ENCODE results near the gene SPAG6. TPM values are rescaled to one million over a fixed set of nuclear protein-coding genes. Genes with fewer than 3 reads are reported as not detected.

SPAG6 gene
- total RNA-seq, 4 donors from 2014 or later = 0.64 to 0.75 TPM; not detected in 2

- no peak for DNase-seq (ENCODE audit: low spot score in 2 of 2)
- H3K4me3 ChIP-seq (ENCODE audit: low read depth, poor library complexity, severe bottlenecking) = no peak overlapping the region
- 88 to 92% methylated on average over 5 of the region's 5 CpGs for WGBS, 2 donors
- intact Hi-C loops (cut with DNase I; ENCODE audit: low total_unique reads) = no loop called here
- TF ChIP-seq POLR2A (IDR thresholded peaks at IDR 0.05) = no peak
- TF ChIP-seq, protein P1, sequence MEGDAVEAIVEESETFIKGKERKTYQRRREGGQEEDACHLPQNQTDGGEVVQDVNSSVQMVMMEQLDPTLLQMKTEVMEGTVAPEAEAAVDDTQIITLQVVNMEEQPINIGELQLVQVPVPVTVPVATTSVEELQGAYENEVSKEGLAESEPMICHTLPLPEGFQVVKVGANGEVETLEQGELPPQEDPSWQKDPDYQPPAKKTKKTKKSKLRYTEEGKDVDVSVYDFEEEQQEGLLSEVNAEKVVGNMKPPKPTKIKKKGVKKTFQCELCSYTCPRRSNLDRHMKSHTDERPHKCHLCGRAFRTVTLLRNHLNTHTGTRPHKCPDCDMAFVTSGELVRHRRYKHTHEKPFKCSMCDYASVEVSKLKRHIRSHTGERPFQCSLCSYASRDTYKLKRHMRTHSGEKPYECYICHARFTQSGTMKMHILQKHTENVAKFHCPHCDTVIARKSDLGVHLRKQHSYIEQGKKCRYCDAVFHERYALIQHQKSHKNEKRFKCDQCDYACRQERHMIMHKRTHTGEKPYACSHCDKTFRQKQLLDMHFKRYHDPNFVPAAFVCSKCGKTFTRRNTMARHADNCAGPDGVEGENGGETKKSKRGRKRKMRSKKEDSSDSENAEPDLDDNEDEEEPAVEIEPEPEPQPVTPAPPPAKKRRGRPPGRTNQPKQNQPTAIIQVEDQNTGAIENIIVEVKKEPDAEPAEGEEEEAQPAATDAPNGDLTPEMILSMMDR (IDR thresholded peaks at IDR 0.05) = no peak
Measured at GRCh38 chr10:22364407-22365140, 19.3 kb downstream of the SPAG6 start.

DNA sequence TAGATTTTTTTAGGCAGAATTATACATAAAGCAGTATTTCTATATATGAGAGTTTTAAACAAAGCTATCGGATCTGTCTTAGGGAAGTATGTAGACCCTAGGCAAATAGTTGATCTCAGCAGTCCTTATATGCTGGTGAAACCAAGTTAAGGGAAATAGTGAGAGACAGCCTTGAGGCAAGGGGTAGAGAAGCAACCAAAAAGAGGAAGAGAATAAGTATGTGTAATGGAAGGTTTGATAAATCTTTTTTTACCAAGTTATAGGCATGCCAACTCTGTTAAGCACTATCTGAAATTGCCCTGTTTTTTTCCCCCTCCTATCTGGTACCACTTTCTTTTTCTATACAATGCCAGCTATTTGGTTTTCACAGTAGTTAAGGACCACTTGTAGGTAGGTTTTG, 19.9 kb downstream of the SPAG6 start:
- 86 to 87% methylated on average over 1 of the region's 1 CpG for WGBS, 2 donors
- intact Hi-C loops (cut with DNase I; ENCODE audit: low total_unique reads) = no loop called here
- TF ChIP-seq, protein P1 (IDR thresholded peaks at IDR 0.05) = no peak
- TF ChIP-seq POLR2A (IDR thresholded peaks at IDR 0.05) = no peak

DNA sequence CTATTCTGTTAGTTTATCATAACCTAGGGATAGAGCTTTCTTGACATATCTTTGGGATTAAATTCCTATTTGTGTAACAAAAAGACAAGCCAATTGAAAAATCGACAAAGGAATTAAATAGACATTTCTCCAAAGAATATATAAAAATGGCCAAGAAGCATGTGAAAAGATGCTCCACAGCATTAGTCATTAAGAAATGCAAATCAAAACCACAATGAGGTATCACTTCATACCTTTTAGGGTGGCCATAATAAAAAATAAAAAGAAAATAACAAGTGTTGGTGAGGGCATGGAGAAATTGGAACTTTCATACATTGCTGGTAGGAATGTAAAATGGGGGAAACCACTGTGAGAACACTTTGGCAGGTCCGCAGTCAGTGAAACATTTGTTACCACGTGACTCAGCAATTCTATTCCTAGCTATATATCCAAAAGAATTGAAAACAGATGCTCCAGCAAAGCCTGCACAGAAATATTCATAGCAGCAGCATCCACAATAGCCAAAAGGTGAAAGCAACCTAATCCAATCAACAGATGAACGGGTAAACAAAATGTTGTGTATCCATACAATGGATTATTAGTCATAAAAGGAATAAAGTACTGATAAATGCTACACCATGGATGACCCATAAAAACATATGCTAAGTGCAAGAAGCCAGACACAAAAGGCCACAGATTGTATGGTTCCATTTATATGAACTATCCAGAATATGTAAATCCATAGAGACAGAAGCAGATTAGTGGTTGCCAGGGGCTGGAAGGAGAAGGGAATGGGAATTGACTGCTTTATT, 20.5 kb downstream of the SPAG6 start:
- no peak overlapping the region for H3K4me3 ChIP-seq (ENCODE audit: low read depth, poor library complexity, severe bottlenecking)
- intact Hi-C loops (cut with DNase I; ENCODE audit: low total_unique reads) = no loop called here
- TF ChIP-seq, protein P1 (IDR thresholded peaks at IDR 0.05) = no peak
- TF ChIP-seq POLR2A (IDR thresholded peaks at IDR 0.05) = no peak
- DNase-seq (ENCODE audit: low spot score in 2 of 2) = no peak
- WGBS, 2 donors = 75 to 79% methylated on average over 4 of the region's 4 CpGs

More for the DNA sequence above, 19.9 kb downstream of the SPAG6 start:
- H3K4me3 ChIP-seq (ENCODE audit: low read depth, poor library complexity, severe bottlenecking) = no peak overlapping the region
- DNase-seq (ENCODE audit: low spot score in 2 of 2) = no peak

GRCh38 chr10:22366435-22366703, 21.1 kb downstream of the SPAG6 start:
- TF ChIP-seq POLR2A (IDR thresholded peaks at IDR 0.05) = no peak
- TF ChIP-seq, protein P1 (IDR thresholded peaks at IDR 0.05) = no peak
- intact Hi-C loops (cut with DNase I; ENCODE audit: low total_unique reads) = no loop called here
- DNase-seq (ENCODE audit: low spot score in 2 of 2) = no peak

DNA sequence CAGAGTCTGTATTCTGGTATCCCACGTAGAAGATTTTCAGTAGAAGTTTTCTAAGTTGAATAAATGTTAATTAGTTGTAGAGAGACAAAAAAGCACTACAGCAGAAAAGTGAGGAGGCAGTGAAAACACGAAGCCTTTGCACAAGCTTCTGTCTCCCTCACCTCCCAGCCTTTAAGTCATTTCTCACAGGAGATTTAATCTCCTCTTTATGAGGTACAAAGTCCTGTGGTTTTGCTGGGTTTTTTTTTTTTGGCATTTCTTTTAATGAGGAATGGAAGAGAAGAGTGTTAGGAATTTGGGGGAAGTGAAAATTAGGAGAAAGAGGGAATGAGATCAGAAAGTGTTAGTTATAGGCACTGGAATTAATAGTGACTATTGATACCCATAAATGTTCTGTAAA, 21.5 kb downstream of the SPAG6 start:
- DNase-seq (ENCODE audit: low spot score in 2 of 2) = no peak
- intact Hi-C loops (cut with DNase I; ENCODE audit: low total_unique reads) = no loop called here
- H3K4me3 ChIP-seq (ENCODE audit: low read depth, poor library complexity, severe bottlenecking) = no peak overlapping the region
- TF ChIP-seq, protein P1 (IDR thresholded peaks at IDR 0.05) = no peak
- TF ChIP-seq POLR2A (IDR thresholded peaks at IDR 0.05) = no peak
- 62 to 69% methylated on average over 2 of the region's 2 CpGs for WGBS, 2 donors

More at GRCh38 chr10:22366435-22366703, 21.1 kb downstream of the SPAG6 start:
- no peak overlapping the region for H3K4me3 ChIP-seq (ENCODE audit: low read depth, poor library complexity, severe bottlenecking)
